Activated CD4-positive, alpha-beta T cell treated with anti-CD3 and anti-CD28 coated beads for 24 hours (primary cell): ENCODE measurements around the gene TDRD10.

Source experiments
- DNase-seq, 2 donors: peaks; one replicate each; pipeline ENCODE4 v3.0.0-alpha.2; 2020; ENCODE audit warnings: low read depth in 2 of 2

TDRD10 gene

DNA sequence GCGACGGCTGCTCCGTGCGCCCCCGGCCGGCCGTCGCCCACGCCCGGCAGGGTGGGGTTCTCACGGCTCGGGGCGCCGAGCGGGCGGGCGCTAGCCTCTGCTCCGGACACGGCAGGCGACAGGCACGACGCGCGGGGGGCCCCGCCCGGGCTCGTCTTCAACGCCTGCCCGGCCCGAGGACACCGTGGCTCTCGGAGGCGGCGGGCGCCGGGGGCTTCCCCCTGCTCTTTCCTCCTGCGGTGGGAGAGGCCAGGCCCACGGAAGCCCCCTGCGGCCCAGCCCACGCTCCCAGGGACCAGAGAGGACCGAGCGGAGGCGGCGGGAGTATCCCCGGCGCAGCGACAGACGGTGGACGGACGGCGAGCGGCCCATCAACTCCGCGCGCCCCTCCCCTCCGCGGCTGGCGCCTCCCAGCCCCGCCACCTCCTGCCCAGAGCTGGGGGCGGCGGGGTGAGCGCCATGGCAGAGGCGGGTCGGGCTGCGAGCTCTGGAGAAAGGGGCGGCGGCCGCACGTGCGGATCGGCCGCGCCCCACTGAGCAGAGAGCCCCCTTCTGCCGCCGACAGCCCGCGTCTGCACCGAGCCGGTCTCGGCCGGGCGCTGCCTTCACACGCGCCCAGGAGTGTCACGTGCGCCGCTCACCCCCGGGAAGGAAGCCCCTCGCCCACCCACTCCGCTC is at the start of gene TDRD10, which contains the start of gene SHE:
TSS of gene TDRD10 (plus strand) at position 154 of the 678 bp plus-strand sequence. CDS start 4,685 bp downstream, outside the sequence.
TSS of gene SHE (minus strand) at position 347 of the 678 bp plus-strand sequence. CDS start 386 bp downstream, outside the sequence.
- no peak for DNase-seq

- DNase-seq, result no peak
Observed at GRCh38 chr1:154453161-154453560, 48.9 kb upstream of the TDRD10 start.

DNA sequence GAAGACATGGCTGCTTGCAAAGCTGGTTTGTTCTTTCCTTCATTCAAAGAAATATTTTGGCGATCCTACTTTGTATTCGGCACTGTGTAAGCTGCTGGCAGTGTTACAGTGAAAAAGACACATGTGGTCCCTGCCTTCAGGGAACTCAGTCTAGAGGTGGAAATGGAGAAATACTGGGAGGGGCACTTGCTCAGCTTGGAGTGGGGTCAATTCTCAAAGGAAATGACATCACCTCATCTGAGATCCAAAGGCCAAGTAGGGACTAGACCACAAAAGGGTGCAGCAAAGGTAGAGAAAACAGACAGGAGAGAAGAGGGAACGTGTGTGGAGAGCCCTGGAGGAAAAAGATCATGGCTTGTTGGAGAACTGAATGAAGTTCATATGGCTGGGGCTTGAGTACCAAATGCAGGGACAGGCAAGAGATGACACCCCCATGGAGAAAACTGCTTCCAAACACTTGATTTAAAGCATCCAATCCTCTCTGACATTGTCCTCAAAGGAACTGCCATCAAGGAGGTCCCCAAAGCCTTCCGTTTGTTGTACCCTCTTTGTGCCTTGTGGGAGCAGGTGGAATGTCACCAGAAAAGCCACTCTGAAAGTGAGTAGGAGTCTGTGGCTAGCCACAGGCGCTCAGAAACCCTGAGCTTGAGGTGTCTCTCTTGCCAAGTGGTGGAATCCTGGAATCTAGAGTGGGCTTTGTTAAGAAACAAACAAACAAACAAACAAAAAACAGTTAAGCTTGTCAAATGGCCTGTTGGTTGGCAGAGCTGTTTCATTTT is 48.3 kb upstream of the TDRD10 start:
- DNase-seq, result no peak

GRCh38 chr1:154454386-154455120 is 47.5 kb upstream of the TDRD10 start:
- no peak for DNase-seq

DNA sequence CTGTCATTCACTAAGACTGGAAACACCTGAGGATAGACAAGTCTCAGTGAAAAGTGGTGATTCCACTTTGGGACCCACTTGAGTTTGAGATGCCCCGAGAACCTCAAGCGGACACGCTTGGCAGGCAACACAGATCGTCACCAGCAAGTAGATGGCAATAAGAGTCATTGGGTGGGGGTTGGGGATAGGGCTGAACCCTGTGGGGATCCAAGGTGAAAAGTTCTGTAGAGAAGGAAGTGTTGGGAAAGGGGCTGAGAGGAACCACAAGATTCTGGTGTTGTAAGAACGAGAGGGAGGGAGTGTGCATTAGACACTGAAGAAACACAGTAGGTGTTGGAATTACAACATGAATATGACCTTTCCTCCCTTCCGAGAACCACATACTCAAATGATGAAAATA is 45.4 kb upstream of the TDRD10 start:
- DNase-seq, result no peak

DNA sequence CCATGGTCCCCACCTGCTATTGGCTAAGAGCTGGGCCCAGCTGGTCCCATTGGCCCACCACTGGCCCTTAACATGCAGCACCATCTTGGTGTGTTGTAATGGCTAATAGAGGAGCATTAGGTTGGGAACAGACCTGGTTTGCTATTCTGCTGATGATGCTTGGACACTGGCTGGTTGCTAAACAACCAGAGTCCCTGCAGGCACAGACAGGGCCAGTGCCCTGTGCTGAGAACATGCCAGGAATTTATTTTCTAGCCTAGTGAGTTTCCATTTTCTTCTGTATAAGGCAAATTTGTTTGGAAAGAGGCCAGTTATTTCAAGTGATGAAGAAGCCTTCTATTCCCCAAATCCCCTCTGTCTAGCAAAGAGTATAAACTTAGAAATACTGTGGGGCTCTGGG is 42.9 kb upstream of the TDRD10 start:
- DNase-seq, result no peak

DNA sequence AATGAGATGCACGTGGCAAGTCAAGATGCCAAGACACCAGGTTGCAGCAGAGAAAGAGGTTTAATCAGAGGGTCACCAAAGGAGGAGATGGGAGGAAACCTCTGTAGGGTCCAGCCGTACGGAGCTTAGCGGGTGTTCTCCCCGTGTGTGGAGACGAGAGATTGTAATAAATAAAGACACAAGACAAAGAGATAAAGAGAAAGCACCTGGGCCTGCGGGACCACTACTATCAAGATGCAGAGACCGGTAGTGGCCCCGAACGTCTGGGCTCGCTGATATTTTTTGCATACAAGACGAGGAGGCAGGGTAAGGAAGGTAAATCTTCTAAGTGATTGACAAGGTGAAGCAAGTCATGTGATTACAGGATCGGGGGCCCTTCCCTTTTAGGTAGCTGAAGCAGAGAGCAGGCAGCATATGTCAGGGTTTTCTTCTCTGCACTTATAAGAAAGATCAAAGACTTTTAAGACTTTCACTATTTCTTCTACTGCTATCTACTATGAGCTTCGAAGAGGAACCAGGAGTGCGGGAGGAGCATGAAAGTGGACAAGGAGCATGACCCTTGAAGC is 41.2 kb upstream of the TDRD10 start:
- no peak for DNase-seq

DNA sequence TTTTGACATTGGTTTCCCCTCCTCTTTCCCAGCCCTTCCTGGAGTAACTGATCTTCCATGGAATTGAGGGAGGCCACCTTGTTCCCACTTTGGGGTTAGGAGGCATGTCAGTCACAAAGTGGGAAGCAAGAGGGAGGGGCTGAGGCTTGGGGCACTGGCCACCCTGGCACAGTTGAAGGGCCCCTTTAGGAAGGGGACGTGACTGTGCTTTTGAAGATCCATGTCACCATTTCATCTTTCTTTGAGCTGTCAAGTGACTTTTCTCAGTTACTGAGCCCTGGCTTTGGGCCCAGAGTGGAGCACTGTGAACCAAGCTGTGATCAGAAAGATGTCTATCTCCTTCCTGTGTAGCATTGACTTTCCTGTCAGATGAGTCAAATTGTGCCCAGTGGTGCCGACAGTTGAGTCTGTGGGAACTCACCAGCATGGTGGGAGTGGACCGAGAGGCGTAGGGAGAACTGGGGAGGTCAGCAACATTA is 38.5 kb upstream of the TDRD10 start:
- peak; percentile 49 to 50 for DNase-seq

GRCh38 chr1:154465621-154466195 is 36.3 kb upstream of the TDRD10 start:
- no peak for DNase-seq

DNA sequence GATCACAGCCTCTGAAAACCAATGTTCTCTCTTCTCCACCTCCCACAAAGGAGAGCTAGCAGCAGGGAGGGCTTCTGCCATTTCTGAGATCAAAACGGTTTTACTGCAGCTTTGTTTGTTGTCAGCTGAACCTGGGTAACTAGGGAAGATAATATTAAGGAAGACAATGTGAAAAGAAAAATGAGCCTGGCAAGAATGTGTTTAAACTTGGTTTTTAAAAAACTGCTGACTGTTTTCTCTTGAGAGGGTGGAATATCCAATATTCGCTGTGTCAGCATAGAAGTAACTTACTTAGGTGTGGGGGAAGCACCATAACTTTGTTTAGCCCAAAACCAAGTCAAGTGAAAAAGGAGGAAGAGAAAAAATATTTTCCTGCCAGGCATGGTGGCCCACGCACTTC is 35.8 kb upstream of the TDRD10 start:
- DNase-seq, result no peak

- DNase-seq, result no peak
Observed at GRCh38 chr1:154466921-154467417, 35.0 kb upstream of the TDRD10 start.

DNA sequence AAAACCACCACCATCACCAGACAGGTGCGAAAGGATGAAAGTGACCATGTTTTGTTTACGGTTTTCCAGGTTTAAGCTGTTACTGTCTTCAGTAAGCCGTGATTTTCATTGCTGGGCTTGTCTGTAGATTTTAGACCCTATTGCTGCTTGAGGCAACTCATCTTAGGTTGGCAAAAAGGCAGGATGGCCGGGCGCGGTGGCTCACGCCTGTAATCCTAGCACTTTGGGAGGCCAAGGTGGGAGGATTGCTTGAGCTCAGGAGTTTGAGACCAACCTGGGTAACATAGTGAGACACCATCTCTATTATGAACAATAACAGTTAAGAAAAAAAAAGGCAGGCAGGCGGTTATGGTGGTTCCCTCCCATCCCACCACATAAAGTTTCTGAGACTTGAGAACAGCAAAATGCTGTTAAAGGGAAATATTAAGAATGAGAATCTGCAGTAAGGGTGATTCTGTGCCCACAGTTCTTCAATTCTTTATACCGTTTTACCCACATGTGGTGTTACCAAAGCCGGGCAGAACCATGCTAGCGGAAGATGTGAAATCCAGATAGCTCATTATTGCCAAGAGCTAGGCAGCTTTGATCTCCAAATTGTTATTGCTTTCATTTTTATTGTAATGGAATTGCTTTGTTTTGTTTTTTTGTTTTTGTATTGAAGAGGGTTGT is 34.5 kb upstream of the TDRD10 start:
- no peak for DNase-seq

GRCh38 chr1:154468535-154469250 is 33.3 kb upstream of the TDRD10 start:
- DNase-seq, result no peak

GRCh38 chr1:154469844-154470560 is 32.0 kb upstream of the TDRD10 start:
- DNase-seq, result no peak

DNA sequence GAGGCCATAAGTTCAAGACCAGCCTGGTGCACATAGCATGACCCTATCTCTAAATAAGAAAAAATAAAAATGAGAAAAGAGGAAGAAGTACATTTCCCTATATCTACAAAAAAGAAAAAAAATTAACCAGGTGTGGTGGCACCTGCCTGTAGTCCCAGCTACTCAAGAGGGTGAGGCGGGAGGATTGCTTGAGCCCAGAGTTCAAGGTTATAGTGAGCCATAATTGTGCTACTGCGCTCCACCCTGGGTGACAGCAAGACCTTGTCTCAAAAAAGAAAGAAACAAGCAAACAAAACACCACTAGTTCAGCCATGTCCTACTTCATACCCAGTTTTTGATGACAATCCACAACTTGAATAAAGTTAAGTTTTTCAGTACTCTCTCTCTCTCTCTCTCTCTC is 30.7 kb upstream of the TDRD10 start:
- no peak for DNase-seq

- DNase-seq, result no peak
Observed at GRCh38 chr1:154474802-154475201, 27.2 kb upstream of the TDRD10 start.

- DNase-seq, result no peak
Observed at GRCh38 chr1:154476791-154477190, 25.2 kb upstream of the TDRD10 start.

DNA sequence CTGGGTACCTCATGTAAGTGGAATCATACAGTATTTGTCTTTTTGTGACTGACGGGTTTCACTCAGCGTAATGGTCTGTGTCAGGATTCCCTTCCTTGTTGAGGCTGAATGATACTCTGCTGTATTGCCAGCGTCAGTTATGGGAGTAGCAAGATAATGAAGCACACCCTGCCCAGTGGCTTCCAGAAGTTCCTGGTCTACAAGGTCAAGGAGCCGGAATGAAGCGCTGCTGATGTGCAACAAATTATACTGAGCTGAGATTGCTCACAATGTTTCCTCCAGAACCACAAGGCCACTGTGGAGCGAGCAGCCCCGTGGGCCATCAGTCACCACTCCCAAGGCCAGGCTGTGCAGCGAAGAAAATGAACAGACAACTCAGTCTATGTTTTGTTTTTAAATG is 24.0 kb upstream of the TDRD10 start:
- DNase-seq, result no peak

DNA sequence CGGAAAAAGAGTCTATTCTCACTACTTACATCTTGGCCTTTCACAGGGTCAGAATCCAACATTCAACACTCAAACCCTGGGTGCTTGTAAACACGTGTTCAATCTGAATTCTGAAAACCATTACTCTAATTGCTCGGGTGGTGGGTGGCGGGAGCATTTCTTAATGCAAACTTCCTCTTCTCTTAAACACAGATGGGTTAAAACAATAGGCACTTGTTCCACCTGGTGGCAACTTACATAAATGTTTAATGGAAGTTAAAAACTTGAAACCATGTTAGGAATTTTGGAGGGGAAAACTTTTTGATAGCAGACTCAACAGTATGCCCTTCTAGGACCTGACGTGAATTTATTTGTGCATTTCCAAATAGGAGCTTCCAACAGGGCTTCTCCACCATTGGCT is 23.4 kb upstream of the TDRD10 start:
- no peak for DNase-seq
